Measurements from ENCODE around the gene SLC48A1.
A peak's percentile ranks its signal among the peaks of the same experiment; 100 is the strongest.

Gene SLC48A1

DNA sequence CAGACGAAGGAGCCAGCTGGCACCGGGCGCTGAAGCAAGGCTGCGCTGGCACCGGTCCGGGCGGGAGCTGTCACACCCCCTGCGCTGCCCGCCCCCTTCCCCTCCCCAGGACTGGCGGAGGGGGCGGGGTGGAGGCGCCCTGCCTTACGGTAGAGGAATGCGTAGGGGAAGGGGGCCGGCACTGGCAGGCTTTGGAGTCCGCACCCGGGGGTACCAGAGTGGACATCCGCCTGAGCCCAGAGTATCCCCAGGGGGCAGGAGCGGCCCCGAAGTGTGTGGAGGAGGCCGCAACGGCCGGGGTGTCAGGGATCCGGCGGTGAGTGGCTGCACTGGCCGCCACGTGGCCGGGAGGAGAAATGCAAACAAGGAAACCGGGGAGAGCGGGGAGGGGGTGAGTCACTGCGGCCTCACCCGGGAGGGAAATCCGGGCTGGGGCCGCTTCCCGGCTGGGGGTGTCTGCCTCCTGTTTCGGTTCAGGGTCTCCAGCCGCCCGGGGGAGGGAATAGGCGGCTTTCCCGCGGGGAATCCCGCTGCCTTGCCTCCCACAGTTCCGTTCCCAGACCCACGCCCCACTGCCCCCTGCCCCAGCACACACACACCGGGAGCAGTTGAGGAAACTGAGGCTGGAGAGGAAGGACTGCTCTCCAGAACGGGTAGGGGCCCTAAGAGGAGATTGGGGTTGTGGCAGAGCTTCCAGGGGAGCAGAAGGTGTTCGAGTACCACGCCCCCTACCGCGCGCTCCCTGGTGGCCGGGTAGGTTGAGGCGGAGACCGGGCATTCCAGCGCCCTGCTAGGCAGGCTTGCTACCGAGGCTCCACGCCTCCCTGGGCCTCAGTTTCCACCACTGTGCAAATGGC is 14.0 kb upstream of the SLC48A1 start, which contains the start of gene RAPGEF3:
RAPGEF3 (minus strand) TSS at position 47 of the 857 bp plus-strand sequence. CDS start 324 bp downstream, outside the sequence.
- Histone ChIP-seq H3K27me3 (no peaks in the 10 kb centered on the region), H3K4me1 (ENCODE audit: control insufficient read depth in 1 of 2, insufficient read depth in 1 of 2, low read depth in 1 of 2, low read length in 1 of 2) (peaks cover 28 to 34% of the 10 kb centered on the region in 2 experiments), H3K27ac (peak within 1 kb of the TSS; percentile 19), H3K9me3 (no peaks in the 10 kb centered on the region), H3K36me3 (no peaks in the 10 kb centered on the region), H3K4me3 (ENCODE audit: low read depth in 1 of 2, low read length in 1 of 2) (peak within 1 kb of the TSS; percentile 69 to 71)
- TF ChIP-seq, protein P1, sequence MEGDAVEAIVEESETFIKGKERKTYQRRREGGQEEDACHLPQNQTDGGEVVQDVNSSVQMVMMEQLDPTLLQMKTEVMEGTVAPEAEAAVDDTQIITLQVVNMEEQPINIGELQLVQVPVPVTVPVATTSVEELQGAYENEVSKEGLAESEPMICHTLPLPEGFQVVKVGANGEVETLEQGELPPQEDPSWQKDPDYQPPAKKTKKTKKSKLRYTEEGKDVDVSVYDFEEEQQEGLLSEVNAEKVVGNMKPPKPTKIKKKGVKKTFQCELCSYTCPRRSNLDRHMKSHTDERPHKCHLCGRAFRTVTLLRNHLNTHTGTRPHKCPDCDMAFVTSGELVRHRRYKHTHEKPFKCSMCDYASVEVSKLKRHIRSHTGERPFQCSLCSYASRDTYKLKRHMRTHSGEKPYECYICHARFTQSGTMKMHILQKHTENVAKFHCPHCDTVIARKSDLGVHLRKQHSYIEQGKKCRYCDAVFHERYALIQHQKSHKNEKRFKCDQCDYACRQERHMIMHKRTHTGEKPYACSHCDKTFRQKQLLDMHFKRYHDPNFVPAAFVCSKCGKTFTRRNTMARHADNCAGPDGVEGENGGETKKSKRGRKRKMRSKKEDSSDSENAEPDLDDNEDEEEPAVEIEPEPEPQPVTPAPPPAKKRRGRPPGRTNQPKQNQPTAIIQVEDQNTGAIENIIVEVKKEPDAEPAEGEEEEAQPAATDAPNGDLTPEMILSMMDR (IDR thresholded peaks at IDR 0.05): peak; percentile 77

DNA sequence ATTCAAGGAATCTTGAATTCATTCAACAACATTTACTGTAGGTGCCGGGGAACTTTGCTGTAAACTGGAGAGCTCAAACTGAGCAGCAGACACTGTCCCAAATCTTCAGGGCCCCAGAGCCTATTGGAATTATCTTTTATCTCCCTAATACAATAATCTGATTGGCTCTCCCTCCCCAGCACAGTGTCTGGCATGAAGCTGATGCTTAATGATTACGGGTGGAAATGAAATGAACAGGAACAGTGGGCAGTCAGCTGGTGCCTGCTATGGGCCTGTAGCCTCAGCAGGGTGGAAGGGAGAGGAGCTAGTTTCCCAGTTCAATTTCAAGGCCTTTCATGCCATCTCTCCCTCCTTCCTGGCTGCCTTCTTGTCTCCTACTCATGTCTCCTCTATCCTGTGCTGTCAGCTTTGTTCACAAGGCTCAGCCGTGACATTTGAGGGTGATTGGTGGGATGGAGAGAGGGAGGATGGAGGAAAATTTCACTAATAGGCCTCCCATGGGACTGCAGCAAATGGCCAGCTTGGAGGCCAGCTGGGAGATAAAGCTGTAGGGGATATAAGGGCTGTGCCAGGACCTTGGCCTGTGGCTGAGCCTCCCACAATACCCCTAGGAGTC is 10.1 kb upstream of the SLC48A1 start:
- Histone ChIP-seq H3K9me3 (no peaks in the 10 kb centered on the region), H3K27ac (no peak overlapping the region), H3K4me1 (ENCODE audit: control insufficient read depth in 1 of 2, insufficient read depth in 1 of 2, low read depth in 1 of 2, low read length in 1 of 2) (peaks cover 37 to 43% of the 10 kb centered on the region in 2 experiments), H3K4me3 (ENCODE audit: low read depth in 1 of 2, low read length in 1 of 2) (no peak overlapping the region), H3K36me3 (no peaks in the 10 kb centered on the region), H3K27me3 (no peaks in the 10 kb centered on the region)
- TF ChIP-seq, protein P1 (IDR thresholded peaks at IDR 0.05): no peak

DNA sequence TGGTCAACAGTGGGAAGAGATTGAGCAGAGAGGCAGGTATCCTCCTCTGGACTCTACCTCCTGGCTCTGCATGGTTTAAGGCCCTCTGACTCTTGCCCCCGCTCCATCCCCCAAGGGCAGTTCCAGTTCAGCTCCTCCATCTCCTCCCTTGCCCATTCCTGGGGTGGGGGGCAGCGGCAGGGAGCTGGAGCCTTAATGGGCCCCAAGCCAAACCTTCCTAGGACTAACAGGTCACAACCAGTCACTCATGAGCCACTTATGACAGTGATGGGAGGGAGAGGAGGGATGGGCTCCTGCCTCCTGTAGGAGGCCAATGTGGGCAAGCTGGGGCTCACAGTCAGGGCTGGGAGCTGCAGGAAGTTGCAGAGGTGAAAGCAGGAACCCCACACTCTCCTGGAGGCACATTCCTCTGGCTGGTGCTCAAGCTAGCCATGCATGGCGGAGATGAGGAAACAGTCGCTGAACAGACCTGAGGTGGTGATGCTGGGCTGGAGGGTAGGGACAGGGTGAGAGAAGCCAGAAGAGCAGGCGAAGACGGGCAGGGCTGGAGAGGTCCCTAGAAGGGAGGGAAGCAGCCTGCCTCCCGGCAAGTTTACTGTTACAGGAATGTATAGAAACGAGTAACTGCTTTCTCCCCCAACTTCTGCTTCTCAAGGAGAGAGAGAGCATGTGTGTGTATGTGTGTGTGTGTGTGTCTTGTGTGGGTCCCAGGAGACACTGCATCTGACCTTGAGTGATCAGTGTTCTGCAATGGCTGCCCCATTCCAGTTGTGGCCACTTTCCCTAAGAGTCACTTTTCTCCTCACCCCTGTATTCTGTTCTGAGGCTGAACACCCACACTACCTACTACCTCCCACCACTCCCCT is 9.3 kb upstream of the SLC48A1 start:
- Histone ChIP-seq H3K36me3 (no peaks in the 10 kb centered on the region), H3K27me3 (no peaks in the 10 kb centered on the region), H3K27ac (no peak overlapping the region), H3K4me1 (ENCODE audit: control insufficient read depth in 1 of 2, insufficient read depth in 1 of 2, low read depth in 1 of 2, low read length in 1 of 2) (peaks cover 29 to 36% of the 10 kb centered on the region in 2 experiments), H3K9me3 (no peaks in the 10 kb centered on the region), H3K4me3 (ENCODE audit: low read depth in 1 of 2, low read length in 1 of 2) (no peak overlapping the region)
- TF ChIP-seq, protein P1 (IDR thresholded peaks at IDR 0.05): no peak

DNA sequence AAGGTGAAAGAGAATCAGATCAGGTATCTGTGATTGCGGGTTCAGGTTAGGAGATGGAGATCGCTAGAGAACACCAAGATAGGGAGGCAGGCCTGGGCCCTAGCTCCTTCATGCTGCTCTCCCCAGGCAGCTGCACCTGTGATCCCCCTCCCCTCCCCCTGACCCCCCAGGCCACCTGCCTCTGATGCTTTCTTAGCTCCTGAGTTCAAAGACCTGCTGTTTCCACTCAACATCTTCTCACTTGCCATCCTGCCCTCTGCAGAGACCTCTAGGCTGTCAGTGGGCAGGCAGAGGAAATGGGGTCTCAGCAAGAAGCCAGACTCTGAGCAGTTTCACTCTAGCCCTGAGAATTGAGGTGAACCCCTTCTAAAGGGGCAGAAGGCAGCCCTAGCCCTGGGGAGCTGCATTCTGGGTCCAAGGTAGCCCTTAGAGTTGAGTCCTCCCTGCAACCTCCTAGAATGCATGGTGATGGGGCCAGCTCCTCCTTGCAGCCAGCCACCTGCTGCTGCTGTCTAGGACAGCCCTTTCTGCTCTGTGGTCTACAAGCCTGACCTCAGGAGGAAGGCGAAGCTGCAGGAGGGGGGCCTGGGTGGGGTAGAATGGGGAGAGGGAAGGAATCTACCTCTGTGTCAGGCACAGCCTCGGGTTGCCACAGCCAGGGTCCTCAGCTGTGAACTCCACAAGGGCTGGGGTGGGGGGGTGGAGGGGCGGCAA is 6.4 kb upstream of the SLC48A1 start:
- Histone ChIP-seq H3K27ac (no peak overlapping the region), H3K36me3 (no peaks in the 10 kb centered on the region), H3K4me3 (ENCODE audit: low read depth in 1 of 2, low read length in 1 of 2) (no peak overlapping the region), H3K27me3 (no peaks in the 10 kb centered on the region), H3K4me1 (ENCODE audit: control insufficient read depth in 1 of 2, insufficient read depth in 1 of 2, low read depth in 1 of 2, low read length in 1 of 2) (peaks cover 26 to 35% of the 10 kb centered on the region in 2 experiments), H3K9me3 (no peaks in the 10 kb centered on the region)
- TF ChIP-seq, protein P1 (IDR thresholded peaks at IDR 0.05): no peak

All from neutrophil (primary cell).